Fibroblast of pulmonary artery (primary cell): ENCODE measurements around the gene CYP46A1.

Source experiments
- DNase-seq: peaks from one replicate; pipeline ENCODE4 v3.0.0-alpha.2; 2010; ENCODE audit warnings: low read depth
- H3K4me3 ChIP-seq: replicated peaks from 2 replicates; pipeline ENCODE4 v1.5.1; 2011; ENCODE audit warnings: low read depth, mild to moderate bottlenecking, control low read depth, low read length, moderate library complexity
- TF ChIP-seq, protein P1 (sequence below): IDR thresholded peaks from 2 replicates; pipeline ENCODE4 v1.5.1; 2011; ENCODE audit warnings: mild to moderate bottlenecking, control low read depth, low read length, inconsistent platforms; ENCODE audit errors: missing control alignments

The CYP46A1 gene

DNA sequence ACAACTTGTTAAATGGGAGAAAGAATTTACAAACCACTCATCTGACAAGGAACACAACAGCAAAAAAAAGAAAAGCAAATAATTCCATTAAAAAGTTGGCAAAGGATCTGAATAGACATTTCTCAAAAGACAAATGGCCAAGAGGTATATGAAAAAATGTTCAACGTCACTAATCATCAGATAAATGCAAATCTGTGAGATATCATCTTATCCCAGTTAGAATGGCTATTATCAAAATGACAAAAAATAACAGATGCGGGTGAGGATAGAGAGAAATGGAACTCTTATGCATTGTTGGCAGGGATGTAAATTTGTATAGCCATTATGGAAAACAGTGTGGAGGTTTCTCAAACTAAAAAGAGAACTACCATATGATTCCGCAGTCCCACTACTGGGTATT lies 29.9 kb downstream of the CYP46A1 start:
- H3K4me3 ChIP-seq = no peak overlapping the region
- DNase-seq = no peak
- TF ChIP-seq, protein P1, sequence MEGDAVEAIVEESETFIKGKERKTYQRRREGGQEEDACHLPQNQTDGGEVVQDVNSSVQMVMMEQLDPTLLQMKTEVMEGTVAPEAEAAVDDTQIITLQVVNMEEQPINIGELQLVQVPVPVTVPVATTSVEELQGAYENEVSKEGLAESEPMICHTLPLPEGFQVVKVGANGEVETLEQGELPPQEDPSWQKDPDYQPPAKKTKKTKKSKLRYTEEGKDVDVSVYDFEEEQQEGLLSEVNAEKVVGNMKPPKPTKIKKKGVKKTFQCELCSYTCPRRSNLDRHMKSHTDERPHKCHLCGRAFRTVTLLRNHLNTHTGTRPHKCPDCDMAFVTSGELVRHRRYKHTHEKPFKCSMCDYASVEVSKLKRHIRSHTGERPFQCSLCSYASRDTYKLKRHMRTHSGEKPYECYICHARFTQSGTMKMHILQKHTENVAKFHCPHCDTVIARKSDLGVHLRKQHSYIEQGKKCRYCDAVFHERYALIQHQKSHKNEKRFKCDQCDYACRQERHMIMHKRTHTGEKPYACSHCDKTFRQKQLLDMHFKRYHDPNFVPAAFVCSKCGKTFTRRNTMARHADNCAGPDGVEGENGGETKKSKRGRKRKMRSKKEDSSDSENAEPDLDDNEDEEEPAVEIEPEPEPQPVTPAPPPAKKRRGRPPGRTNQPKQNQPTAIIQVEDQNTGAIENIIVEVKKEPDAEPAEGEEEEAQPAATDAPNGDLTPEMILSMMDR = no peak

GRCh38 chr14:99715266-99716000 lies 31.3 kb downstream of the CYP46A1 start:
- H3K4me3 ChIP-seq = no peak overlapping the region
- TF ChIP-seq, protein P1 = no peak
- no peak for DNase-seq

DNA sequence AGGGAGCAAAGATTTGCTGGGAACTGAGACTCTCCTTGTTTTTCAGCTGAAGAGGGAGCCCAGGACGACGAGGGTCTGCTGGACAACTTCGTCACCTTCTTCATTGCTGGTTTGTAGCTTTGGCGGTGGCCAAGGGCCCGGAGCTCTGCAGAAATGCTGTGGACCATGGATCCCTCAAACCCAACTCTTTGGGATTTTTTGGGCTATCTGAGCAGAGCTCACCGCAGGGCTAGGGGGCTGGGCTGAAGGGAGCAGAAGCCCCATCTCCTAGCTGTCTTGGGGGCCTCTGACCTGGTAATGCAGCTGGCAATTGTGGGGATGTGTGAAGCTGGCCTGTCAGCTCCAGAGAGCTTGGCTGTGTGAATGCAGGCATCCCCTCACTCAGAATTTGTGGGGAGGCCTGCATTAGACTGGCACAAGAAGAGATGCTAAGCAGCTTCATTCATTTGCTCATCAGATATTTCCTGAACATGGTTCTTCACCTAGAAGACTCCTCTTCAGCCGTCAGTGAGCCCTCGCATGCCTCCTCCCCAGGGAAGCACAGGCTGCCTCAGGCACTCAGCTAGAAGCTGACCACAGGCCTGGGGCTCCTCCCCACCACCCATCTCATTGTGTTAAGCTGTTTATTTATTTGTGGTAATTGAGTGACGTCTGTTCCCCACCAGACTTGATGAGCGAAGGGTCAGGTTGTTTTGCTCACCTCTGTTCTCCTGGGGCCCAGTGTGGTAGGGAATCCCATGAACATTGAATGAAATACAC lies 32.2 kb downstream of the CYP46A1 start:
- no peak overlapping the region for H3K4me3 ChIP-seq
- TF ChIP-seq, protein P1 = no peak
- DNase-seq = no peak

GRCh38 chr14:99716850-99717681 lies 33.0 kb downstream of the CYP46A1 start:
- no peak for DNase-seq
- TF ChIP-seq, protein P1 = no peak
- H3K4me3 ChIP-seq = no peak overlapping the region

DNA sequence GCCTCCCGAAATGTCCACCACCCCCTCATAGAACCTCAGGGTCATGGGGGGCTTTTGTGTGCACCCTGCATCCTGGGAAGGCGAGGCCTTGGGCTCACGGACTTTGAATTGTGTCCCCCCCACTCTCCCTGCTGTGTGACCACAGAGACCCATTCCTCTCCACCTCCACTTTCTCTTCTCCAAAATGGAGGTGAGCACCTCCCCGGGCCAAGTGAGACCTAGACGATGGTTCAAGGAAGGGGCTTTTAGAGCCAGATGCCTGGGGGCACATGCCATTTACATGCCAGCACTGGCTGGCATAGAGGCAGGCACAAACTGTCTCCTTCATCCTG lies 33.5 kb downstream of the CYP46A1 start:
- TF ChIP-seq, protein P1 = no peak
- no peak for DNase-seq
- H3K4me3 ChIP-seq = no peak overlapping the region

- no peak overlapping the region for H3K4me3 ChIP-seq
- TF ChIP-seq, protein P1 = no peak
- DNase-seq = no peak
These were observed 34.1 kb downstream of the CYP46A1 start for GRCh38 chr14:99718031-99718810.
